GM12872 (cell line): Measurements from ENCODE around the gene CNOT2.

Experiments
- CTCF ChIP-seq: IDR thresholded peaks from 3 replicates; pipeline ENCODE4 v1.5.1; 2011; ENCODE audit warnings: low read depth, mild to moderate bottlenecking, low read length, moderate library complexity; ENCODE audit not compliant: insufficient read depth

CNOT2 gene

GRCh38 chr12:70272510-70272909 lies 29.3 kb downstream of the CNOT2 start:
- no peak for TF ChIP-seq CTCF

- no peak for TF ChIP-seq CTCF
Observed at GRCh38 chr12:70275045-70275444, 31.8 kb downstream of the CNOT2 start.

- no peak for TF ChIP-seq CTCF
Observed at GRCh38 chr12:70277973-70278372, 34.7 kb downstream of the CNOT2 start.

GRCh38 chr12:70278945-70279344 lies 35.7 kb downstream of the CNOT2 start:
- TF ChIP-seq CTCF, result no peak

- no peak for TF ChIP-seq CTCF
Observed at GRCh38 chr12:70283232-70283631, 40.0 kb downstream of the CNOT2 start.

- no peak for TF ChIP-seq CTCF
Observed at GRCh38 chr12:70288817-70289216, 45.6 kb downstream of the CNOT2 start.

- no peak for TF ChIP-seq CTCF
Observed at GRCh38 chr12:70290116-70290515, 46.9 kb downstream of the CNOT2 start.

- TF ChIP-seq CTCF, result no peak
Observed at GRCh38 chr12:70292017-70292776, 49.0 kb downstream of the CNOT2 start.
